AG04449 (cell line): ENCODE measurements around the gene CCDC102B.
"Not testable (repeated sequence)": the region's sequence is repeated elsewhere in the genome, so short reads cannot be mapped to it uniquely, and the experiment has no call there.

Experiments
- CTCF ChIA-PET: fragments of 350-600 bp; formaldehyde crosslinking; extraction: SDS; loops from one replicate; lab custom pipeline; 2021; ENCODE audit warnings: antibody characterized with exemption; lab: Yijun Ruan, JAX
- POLR2A ChIA-PET: fragments of 400-600, 350-600 bp; formaldehyde crosslinking; extraction: SDS; loops from one replicate; lab custom pipeline; 2020; ENCODE audit warnings: antibody characterized with exemption, inconsistent platforms; lab: Yijun Ruan, JAX
- DNase-seq: peaks from one replicate; pipeline ENCODE4 v3.0.0-alpha.2; 2010; ENCODE audit warnings: low read depth, low spot score
- H3K4me3 ChIP-seq: 2 replicates; pipeline ENCODE4 v1.5.1; 2011; ENCODE audit warnings: low read depth, mild to moderate bottlenecking, control low read depth, low read length
- TF ChIP-seq, protein P1 (sequence below): IDR thresholded peaks from one replicate; pipeline ENCODE4 v1.5.1; 2011; ENCODE audit warnings: mild to moderate bottlenecking, moderate library complexity, low read length, control low read depth, inconsistent platforms; ENCODE audit not compliant: insufficient read depth; ENCODE audit errors: missing control alignments

CCDC102B gene

DNA sequence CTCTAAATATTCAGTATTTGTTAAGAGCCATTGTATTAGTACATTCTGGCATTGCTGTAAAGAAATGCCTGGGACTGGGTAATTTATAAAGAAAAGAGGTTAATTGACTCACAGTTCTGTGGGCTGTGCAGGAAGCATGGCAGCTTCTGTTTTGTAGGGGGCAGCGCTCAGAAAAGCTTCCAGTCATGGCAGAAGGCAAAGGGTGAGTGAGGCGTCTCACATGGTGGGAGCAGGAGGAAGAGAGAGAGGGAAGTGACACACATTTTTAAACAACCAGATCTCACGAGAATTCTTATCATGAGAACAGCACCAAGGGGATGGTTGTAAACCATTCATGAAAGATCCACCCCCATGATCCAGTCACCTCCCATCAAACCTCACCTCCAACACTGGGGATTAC is 13.8 kb upstream of the CCDC102B start:
- ChIA-PET POLR2A (no interaction called here), CTCF (no interaction called here)
- DNase-seq = no peak
- no peak overlapping the region for H3K4me3 ChIP-seq
- TF ChIP-seq, protein P1, sequence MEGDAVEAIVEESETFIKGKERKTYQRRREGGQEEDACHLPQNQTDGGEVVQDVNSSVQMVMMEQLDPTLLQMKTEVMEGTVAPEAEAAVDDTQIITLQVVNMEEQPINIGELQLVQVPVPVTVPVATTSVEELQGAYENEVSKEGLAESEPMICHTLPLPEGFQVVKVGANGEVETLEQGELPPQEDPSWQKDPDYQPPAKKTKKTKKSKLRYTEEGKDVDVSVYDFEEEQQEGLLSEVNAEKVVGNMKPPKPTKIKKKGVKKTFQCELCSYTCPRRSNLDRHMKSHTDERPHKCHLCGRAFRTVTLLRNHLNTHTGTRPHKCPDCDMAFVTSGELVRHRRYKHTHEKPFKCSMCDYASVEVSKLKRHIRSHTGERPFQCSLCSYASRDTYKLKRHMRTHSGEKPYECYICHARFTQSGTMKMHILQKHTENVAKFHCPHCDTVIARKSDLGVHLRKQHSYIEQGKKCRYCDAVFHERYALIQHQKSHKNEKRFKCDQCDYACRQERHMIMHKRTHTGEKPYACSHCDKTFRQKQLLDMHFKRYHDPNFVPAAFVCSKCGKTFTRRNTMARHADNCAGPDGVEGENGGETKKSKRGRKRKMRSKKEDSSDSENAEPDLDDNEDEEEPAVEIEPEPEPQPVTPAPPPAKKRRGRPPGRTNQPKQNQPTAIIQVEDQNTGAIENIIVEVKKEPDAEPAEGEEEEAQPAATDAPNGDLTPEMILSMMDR = no peak

DNA sequence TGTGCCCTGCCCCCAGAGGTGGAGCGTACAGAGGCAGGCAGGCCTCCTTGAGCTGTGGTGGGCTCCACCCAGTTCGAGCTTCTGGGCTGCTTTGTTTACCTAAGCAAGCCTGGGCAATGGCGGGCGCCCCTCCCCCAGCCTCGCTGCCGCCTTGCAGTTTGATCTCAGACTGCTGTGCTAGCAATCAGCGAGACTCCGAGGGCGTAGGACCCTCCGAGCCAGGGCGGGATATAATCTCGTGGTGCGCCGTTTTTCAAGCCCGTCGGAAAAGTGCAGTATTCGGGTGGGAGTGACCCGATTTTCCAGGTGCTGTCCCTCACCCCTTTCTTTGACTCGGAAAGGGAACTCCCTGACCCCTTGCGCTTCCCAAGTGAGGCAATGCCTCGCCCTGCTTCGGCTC is 7.6 kb upstream of the CCDC102B start:
- H3K4me3 ChIP-seq, DNase-seq, CTCF ChIA-PET, POLR2A ChIA-PET: not testable (repeated sequence)

DNA sequence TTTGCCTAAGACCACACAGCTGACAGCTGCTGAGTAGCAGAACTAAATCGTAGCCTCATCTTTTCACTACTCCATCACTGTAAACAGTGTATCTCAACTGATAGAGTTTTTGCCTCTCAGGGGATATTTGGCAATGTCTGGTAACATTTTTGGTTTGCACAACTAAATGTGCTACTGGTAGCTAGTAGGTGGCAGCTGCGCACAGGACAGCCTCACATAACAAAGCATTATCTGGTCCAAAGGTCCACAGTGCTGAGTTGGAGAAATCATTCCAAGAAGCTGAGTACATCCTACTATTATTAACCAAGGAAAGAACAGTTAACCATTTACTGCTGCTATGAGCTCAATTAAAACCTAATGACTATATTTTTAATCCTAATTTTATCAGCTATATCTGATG is 6.1 kb upstream of the CCDC102B start:
- POLR2A ChIA-PET = no interaction called here
- TF ChIP-seq, protein P1 = no peak
- no peak overlapping the region for H3K4me3 ChIP-seq
- CTCF ChIA-PET = no interaction called here
- no peak for DNase-seq

DNA sequence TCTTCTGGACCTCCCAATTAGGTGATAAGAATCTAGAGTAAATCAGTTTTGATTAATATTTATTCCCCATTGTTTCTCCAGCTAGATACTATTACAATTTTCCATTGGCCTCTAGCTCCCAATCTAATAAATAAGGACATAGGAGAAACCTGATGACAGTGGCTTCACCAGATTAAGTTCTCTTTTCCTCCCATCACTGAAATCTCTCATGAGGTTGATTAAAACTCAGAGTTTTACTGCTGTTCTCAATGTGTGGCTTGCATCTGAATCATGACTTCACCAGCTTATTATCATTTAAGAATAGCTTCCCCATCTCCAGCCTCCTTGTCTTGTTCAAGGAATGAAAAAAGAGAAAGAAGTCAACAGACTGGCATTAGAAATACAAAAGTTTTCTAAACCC is 3.9 kb upstream of the CCDC102B start:
- H3K4me3 ChIP-seq = no peak overlapping the region
- TF ChIP-seq, protein P1 = no peak
- DNase-seq = no peak
- CTCF ChIA-PET = no interaction called here
- POLR2A ChIA-PET = no interaction called here

DNA sequence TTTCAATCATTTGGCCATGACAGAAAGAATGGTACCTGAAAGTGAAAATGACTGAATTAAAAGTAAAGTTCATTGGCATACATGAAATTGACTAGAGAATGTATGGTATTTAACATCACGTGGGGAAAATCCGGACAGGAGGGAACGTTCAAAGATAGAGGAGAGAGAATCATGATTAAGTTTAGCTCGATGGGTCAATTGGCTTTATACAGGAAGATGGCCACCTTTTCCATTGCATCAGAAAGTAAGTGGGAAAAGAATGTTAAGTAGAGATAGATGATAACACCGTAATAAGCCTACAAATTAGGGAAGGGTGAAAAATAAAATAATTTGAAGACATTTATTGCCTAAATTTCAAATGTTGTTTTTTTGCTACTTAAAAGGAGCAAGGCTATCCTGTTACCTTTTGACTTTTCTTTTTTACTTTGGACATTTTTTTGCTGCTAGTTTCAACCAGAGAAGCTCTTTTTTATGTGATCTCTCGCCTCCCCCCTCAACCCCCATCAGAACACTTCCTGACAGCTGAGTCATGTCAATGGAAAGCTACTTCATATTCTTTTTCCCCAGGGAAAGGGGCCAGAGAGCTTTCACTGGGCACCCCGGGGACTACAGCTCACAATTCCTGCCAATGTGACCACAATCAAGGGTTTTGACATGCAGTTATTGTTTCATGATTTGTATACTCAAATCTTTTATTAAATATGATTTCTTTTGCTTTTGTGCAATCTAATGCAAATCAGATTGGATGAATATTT is 767 bp upstream of the CCDC102B start:
- TF ChIP-seq, protein P1 = no peak
- CTCF ChIA-PET = no interaction called here
- no peak overlapping the region for H3K4me3 ChIP-seq
- POLR2A ChIA-PET = no interaction called here
- DNase-seq = peak; percentile 31

DNA sequence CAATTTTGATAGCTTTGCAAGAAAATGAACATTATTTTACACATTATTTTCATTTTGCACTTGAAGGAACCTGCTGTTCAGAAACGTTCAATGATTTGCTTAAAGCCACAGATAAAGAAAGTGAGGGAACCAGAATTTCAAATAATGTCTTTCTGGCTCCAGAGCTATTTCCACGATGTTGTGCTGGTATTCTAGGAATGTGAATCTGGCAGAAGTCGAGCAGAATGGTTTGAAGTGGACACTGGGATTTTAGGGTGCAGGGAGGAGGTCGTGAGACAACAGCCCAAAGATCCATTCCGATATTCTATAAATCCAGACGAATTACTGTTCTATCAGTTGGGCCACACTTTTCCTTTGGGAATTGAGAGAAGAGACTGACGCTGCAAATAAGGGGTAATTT is 2.2 kb downstream of the CCDC102B start:
- POLR2A ChIA-PET = no interaction called here
- no peak for DNase-seq
- H3K4me3 ChIP-seq = no peak overlapping the region

More for the DNA sequence above, 2.2 kb downstream of the CCDC102B start:
- TF ChIP-seq, protein P1 = no peak
- CTCF ChIA-PET = no interaction called here
